ENCODE data around the gene DESI2.

DNA sequence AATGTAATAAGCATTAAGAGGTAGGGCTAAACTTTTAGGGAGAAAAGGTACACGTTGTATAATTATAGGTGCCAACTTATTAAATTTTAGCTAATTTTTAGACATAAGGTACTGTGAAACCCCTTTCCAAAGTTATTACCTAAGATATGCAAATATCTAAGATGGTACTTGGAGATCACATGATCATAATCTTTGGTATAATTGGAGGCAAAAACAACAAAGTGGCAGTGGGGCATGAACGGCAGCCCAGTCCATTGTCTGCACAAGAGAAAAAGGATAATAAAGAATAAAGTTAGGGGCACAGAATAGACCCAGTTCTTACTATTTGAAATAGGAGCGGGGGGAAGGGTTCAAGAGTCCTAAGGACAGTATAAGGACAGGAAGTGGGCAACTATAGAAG, 51.2 kb downstream of the DESI2 start:
- no peak for TF ChIP-seq CTCF (conservative IDR thresholded peaks at IDR 0.05; ENCODE audit: low read length)
- TF ChIP-seq EZH2phosphoT487 (IDR thresholded peaks at IDR 0.05; ENCODE audit: borderline replicate concordance, low read depth, low read length) = no peak
